Testis (tissue), 2 donors: ENCODE results near the gene STK32A.

Experiments
- POLR2A ChIP-seq: fragments of 450-650 bp; IDR thresholded peaks from one replicate; pipeline ENCODE4 v1.6.1; 2017; ENCODE audit warnings: antibody characterized with exemption, mild to moderate bottlenecking, moderate library complexity
- TF ChIP-seq, protein P1 (sequence below), 3 experiments: fragments of 450-650 bp in 2 of 3; fragments of 200-600 bp in 1 of 3; sonication (generic) in 1 of 3; IDR thresholded peaks; one replicate each; pipeline ENCODE4 v1.5.1; 2016 to 2019; ENCODE audit warnings: antibody characterized with exemption in 3 of 3, mild to moderate bottlenecking in 2 of 3, moderate library complexity in 1 of 3

GRCh38 chr5:147400881-147401280 lies 166.1 kb downstream of the STK32A start:
- TF ChIP-seq, protein P1, sequence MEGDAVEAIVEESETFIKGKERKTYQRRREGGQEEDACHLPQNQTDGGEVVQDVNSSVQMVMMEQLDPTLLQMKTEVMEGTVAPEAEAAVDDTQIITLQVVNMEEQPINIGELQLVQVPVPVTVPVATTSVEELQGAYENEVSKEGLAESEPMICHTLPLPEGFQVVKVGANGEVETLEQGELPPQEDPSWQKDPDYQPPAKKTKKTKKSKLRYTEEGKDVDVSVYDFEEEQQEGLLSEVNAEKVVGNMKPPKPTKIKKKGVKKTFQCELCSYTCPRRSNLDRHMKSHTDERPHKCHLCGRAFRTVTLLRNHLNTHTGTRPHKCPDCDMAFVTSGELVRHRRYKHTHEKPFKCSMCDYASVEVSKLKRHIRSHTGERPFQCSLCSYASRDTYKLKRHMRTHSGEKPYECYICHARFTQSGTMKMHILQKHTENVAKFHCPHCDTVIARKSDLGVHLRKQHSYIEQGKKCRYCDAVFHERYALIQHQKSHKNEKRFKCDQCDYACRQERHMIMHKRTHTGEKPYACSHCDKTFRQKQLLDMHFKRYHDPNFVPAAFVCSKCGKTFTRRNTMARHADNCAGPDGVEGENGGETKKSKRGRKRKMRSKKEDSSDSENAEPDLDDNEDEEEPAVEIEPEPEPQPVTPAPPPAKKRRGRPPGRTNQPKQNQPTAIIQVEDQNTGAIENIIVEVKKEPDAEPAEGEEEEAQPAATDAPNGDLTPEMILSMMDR (IDR thresholded peaks at IDR 0.05), result no peak
- TF ChIP-seq POLR2A, result no peak
